Heart left ventricle (tissue), 16 donors: Measurements from ENCODE around the gene C8G. TPM values are rescaled to one million over a fixed set of nuclear protein-coding genes. Genes with fewer than 3 reads are reported as not detected.

ENCODE experiments used
- ATAC-seq, 4 donors: fragments of 200-7000 bp; cut with Tn5 transposase; one replicate each; pipeline ENCODE4 v1.9.1; 2020 to 2022; ENCODE audit warnings: moderate library complexity in 4 of 4, mild to moderate bottlenecking in 3 of 4, moderate number of reproducible peaks in 1 of 4
- DNase-seq, 5 donors: peaks; one replicate each; pipeline ENCODE4 v3.0.0-alpha.2; 2020
- H3K27ac ChIP-seq, 12 donors: fragments of 200-600 bp; sonication (generic) in 4 of 12; one replicate each; pipeline versions ENCODE4 v1.5.0 to v1.8.0; 2016 to 2022; ENCODE audit warnings: mild to moderate bottlenecking in 2 of 12
- H3K27me3 ChIP-seq, 9 donors: fragments of 200-600 bp; sonication (generic) in 2 of 9; one replicate each; pipeline versions ENCODE4 v1.5.1 to v1.8.0; 2016 to 2022; ENCODE audit warnings: mild to moderate bottlenecking in 3 of 9
- H3K36me3 ChIP-seq, 9 donors: fragments of 200-600 bp; sonication (generic) in 2 of 9; one replicate each; pipeline versions ENCODE4 v1.5.0 to v1.8.0; 2018 to 2022; ENCODE audit warnings: mild to moderate bottlenecking in 2 of 9
- H3K4me1 ChIP-seq, 12 donors: fragments of 200-600 bp; sonication (generic) in 4 of 12; one replicate each; pipeline versions ENCODE4 v1.5.0 to v1.8.0; 2016 to 2022; ENCODE audit warnings: mild to moderate bottlenecking in 3 of 12
- H3K4me3 ChIP-seq, 12 donors: fragments of 200-600 bp; sonication (generic) in 4 of 12; one replicate each; pipeline versions ENCODE4 v1.5.0 to v1.8.0; 2017 to 2022; ENCODE audit warnings: mild to moderate bottlenecking in 9 of 12, moderate library complexity in 4 of 12
- H3K9me3 ChIP-seq, 12 donors: fragments of 200-600 bp; sonication (generic) in 4 of 12; one replicate each; pipeline versions ENCODE4 v1.5.0 to v1.8.0; 2016 to 2022; ENCODE audit warnings: mild to moderate bottlenecking in 1 of 12
- CTCF ChIP-seq, 12 donors: fragments of 200-600 bp; sonication (generic) in 4 of 12; IDR thresholded peaks; one replicate each; pipeline versions ENCODE4 v1.5.0 to v1.8.0; 2018 to 2022; ENCODE audit warnings: antibody characterized with exemption in 12 of 12, mild to moderate bottlenecking in 5 of 12
- POLR2A ChIP-seq, 2 donors: fragments of 450-650 bp; IDR thresholded peaks; one replicate each; pipeline ENCODE4 v1.6.1; 2017; ENCODE audit warnings: antibody characterized with exemption in 2 of 2, mild to moderate bottlenecking in 2 of 2, moderate library complexity in 2 of 2
- WGBS, 4 donors: extraction: QIAGEN DNeasy Blood & Tissue Kit in 2 of 4; methylation state at CpG; one replicate each; pipeline versions ENCODE4 v1.1.5 to v1.1.7; 2013 to 2018; 5-methylcytosine and 5-hydroxymethylcytosine counted together
- intact Hi-C, 10 donors: fragments of 100-400 bp; cut with DNase I; formaldehyde crosslinking; loops; one replicate each; pipeline versions ENCODE4 v1.11.1 to v1.14.2; 2022
- polyA plus RNA-seq, 2 donors: library from polyadenylated mRNA; stranded (reverse); fragments of 200-250 nt; gene quantifications; one replicate each; pipeline ENCODE4 v1.2.3, GENCODE V29; 2013
- total RNA-seq, 9 donors: library from RNA; depleted of rRNA in 2 of 9; stranded (reverse); fragments of >200 nt in 2 of 9; fragmentation: NEBNext Ultra II Directional in 3 of 9; extraction: Animal tissue kit (Norgen Biotek cat#: 25700) in 3 of 9; gene quantifications; one replicate each; pipeline versions ENCODE4 v1.1.0 to v1.2.4, GENCODE V29; 2016 to 2023
- donor health status: ischemic (EF 13 %, LVEDD 7.1; RV severe dilation, severe dysfunction).
- donor health status: healthy with polysubstance abuse.
- donor health status: DM: no; HTN: yes; CAD: no.
- donor health status: DM: no; HTN: no; CAD: no.
- donor health status: ischemic (EF 25% LVEDD 6.9; RV normal size, moderate dysfunction).
- donor health status: ischemic (EF 25% LVEDD 5.7; RV mildly dilated, moderate dysfunction).
- donor health status: healthy.
- donor health status: DM: yes; HTN: yes; CAD: no.
- donor health status: ischemic (EF 35%, LVEDD 5.7; RV mildly dilated, moderate dysfunction).
- donor health status: nonischemic (EF 11% LVEDD 7.7; RV severe dilation, severe dysfunction).
- donor health status: DM: yes; HTN: yes; CAD: no.
- donor health status: PGD.
- donor health status: ischemic (EF 29% LVEDD 5.4; RV normal size, mild dysfunction).
- donor health status: nonischemic (EF 23%, LVEDD 6.1; RV moderate dilation, normal function).

C8G gene
- total and polyA plus RNA-seq, 11 donors: 1.0 to 3.7 (median 1.5) TPM; not detected in 2

- H3K36me3 ChIP-seq: no peaks in the 10 kb centered on the region
- 68 to 81% (median 75%) methylated on average over 7 to 9 of the region's 9 CpGs for WGBS, 4 donors
- TF ChIP-seq CTCF (IDR thresholded peaks at IDR 0.05) (no peak), POLR2A (IDR thresholded peaks at IDR 0.05) (no peak)
- H3K9me3 ChIP-seq: no peaks in the 10 kb centered on the region
- H3K27ac ChIP-seq: peak overlapping the region in 7 of 12 donors; percentile 14 to 98 (median 86)
- DNase-seq (peak in 1 of 5 donors; percentile 27), ATAC-seq (no peak)
- no peak overlapping the region for H3K4me3 ChIP-seq
- intact Hi-C loops: loop anchor here in 2 of 10 donors (5.0 kb wide), 2 partner anchors 36 to 191 kb away; partner anchors contain the start of genes C8G (in 1 of the 2) and TMEM141 (in 1 of the 2)
- H3K4me1 ChIP-seq: peaks cover 0 to 72% (median 34%) of the 10 kb centered on the region in 12 donors
- peaks cover 0 to 30% (median 6%) of the 10 kb centered on the region in 9 donors for H3K27me3 ChIP-seq
Measured at GRCh38 chr9:136983167-136983566, 38.1 kb downstream of the C8G start.

GRCh38 chr9:136983656-136984314 lies 38.7 kb downstream of the C8G start:
- Histone ChIP-seq H3K36me3 (no peaks in the 10 kb centered on the region), H3K9me3 (no peaks in the 10 kb centered on the region), H3K27ac (peak overlapping the region in 7 of 12 donors; percentile 14 to 98 (median 86)), H3K4me3 (no peak overlapping the region), H3K27me3 (peaks cover 0 to 30% (median 6%) of the 10 kb centered on the region in 9 donors), H3K4me1 (peaks cover 0 to 69% (median 34%) of the 10 kb centered on the region in 12 donors)
- intact Hi-C loops: loop anchor here in 2 of 10 donors (5.0 kb wide), 2 partner anchors 36 to 191 kb away; partner anchors contain the start of genes C8G (in 1 of the 2) and TMEM141 (in 1 of the 2)
- WGBS, 4 donors: 75 to 89% (median 80%) methylated on average over 7 to 11 of the region's 11 CpGs
- ATAC-seq (peak in 1 of 4 donors; percentile 0), DNase-seq (peak in 1 of 5 donors; percentile 32)
- TF ChIP-seq POLR2A (IDR thresholded peaks at IDR 0.05) (no peak), CTCF (IDR thresholded peaks at IDR 0.05) (no peak)

GRCh38 chr9:136984464-136985026 lies 39.5 kb downstream of the C8G start:
- no peak for ATAC-seq
- WGBS, 4 donors: 53 to 66% (median 63%) methylated on average over 20 to 29 of the region's 29 CpGs
- Histone ChIP-seq H3K36me3 (no peaks in the 10 kb centered on the region), H3K27ac (peak overlapping the region in 2 of 12 donors; percentile 43 to 86), H3K27me3 (peaks cover 0 to 30% (median 6%) of the 10 kb centered on the region in 9 donors), H3K9me3 (no peaks in the 10 kb centered on the region), H3K4me1 (peaks cover 0 to 61% (median 30%) of the 10 kb centered on the region in 12 donors), H3K4me3 (peak overlapping the region in 1 of 12 donors; percentile 12)
- intact Hi-C loops: loop anchor here in 2 of 10 donors (5.0 kb wide), 2 partner anchors 37 to 192 kb away; partner anchors contain the start of genes C8G (in 1 of the 2) and TMEM141 (in 1 of the 2)
- peak in 1 of 5 donors; percentile 25 for DNase-seq
- TF ChIP-seq POLR2A (IDR thresholded peaks at IDR 0.05) (no peak), CTCF (IDR thresholded peaks at IDR 0.05) (no peak)
